CD4-positive, alpha-beta T cell (primary cell): Measurements from ENCODE around the gene GDPD5. TPM values are rescaled to one million over a fixed set of nuclear protein-coding genes. Genes with fewer than 3 reads are reported as not detected.

ENCODE experiments used
- ATAC-seq: fragments of 200-7000 bp; cut with Tn5 transposase; one replicate; pipeline ENCODE4 v1.10.0; 2022; ENCODE audit warnings: mild to moderate bottlenecking; ENCODE audit not compliant: poor library complexity
- CTCF ChIA-PET: fragments of 350-600 bp; sonication (Branson Sonifier 250); formaldehyde crosslinking; loops from one replicate; lab custom pipeline; 2021; ENCODE audit warnings: antibody characterized with exemption, inconsistent platforms; lab: Charles Lee
- POLR2A ChIA-PET: fragments of 350-600 bp; sonication (Branson Sonifier 250); formaldehyde crosslinking; loops from one replicate; lab custom pipeline; 2021; ENCODE audit warnings: antibody characterized with exemption, inconsistent platforms; lab: Charles Lee
- DNase-seq, 14 experiments: peaks; one replicate each; pipeline ENCODE4 v3.0.0-alpha.2; 2013 to 2020; ENCODE audit warnings: mixed read lengths in 2 of 14
- H3K27ac ChIP-seq, 2 donors: one replicate each; pipeline versions ENCODE4 v1.5.1 to v1.7.0; 2013; ENCODE audit warnings: low read length in 2 of 2, low read depth in 1 of 2, mild to moderate bottlenecking in 1 of 2
- H3K27me3 ChIP-seq, 2 experiments: 1 replicate in 1 of 2; 2 replicates in 1 of 2; pipeline versions ENCODE4 v1.6.1 to v1.7.0; 2013; ENCODE audit warnings: low read length in 2 of 2, control low read depth in 1 of 2, mild to moderate bottlenecking in 1 of 2, moderate library complexity in 1 of 2; ENCODE audit not compliant: insufficient read depth in 2 of 2, control insufficient read depth in 1 of 2
- H3K36me3 ChIP-seq: one replicate; pipeline ENCODE4 v1.6.1; 2013; ENCODE audit warnings: low read length, control low read depth; ENCODE audit not compliant: insufficient read depth
- H3K4me1 ChIP-seq: one replicate; pipeline ENCODE4 v1.6.1; 2013; ENCODE audit warnings: low read length, control low read depth; ENCODE audit not compliant: insufficient read depth
- H3K4me3 ChIP-seq: one replicate; pipeline ENCODE4 v1.5.1; 2013; ENCODE audit warnings: mild to moderate bottlenecking, low read length, moderate library complexity
- H3K9me3 ChIP-seq, 2 experiments: 1 replicate in 1 of 2; 2 replicates in 1 of 2; pipeline versions ENCODE4 v1.6.1 to v1.7.0; 2013; ENCODE audit warnings: low read length in 2 of 2, mild to moderate bottlenecking in 2 of 2, control low read depth in 1 of 2, moderate library complexity in 1 of 2; ENCODE audit not compliant: control insufficient read depth in 1 of 2, insufficient read depth in 1 of 2
- H3K27ac Mint-ChIP-seq: one replicate; pipeline ENCODE4 v1.8.0; 2020; ENCODE audit warnings: mixed read lengths
- H3K27me3 Mint-ChIP-seq: one replicate; pipeline ENCODE4 v1.8.0; 2021; ENCODE audit warnings: mixed read lengths
- H3K36me3 Mint-ChIP-seq: one replicate; pipeline ENCODE4 v1.8.0; 2021; ENCODE audit warnings: low read depth, mixed read lengths
- H3K4me1 Mint-ChIP-seq: one replicate; pipeline ENCODE4 v1.8.0; 2021; ENCODE audit warnings: low read depth, mixed read lengths
- H3K4me3 Mint-ChIP-seq: one replicate; pipeline ENCODE4 v1.8.0; 2020; ENCODE audit warnings: mild to moderate bottlenecking, mixed read lengths
- H3K9me3 Mint-ChIP-seq: one replicate; pipeline ENCODE4 v1.8.0; 2020; ENCODE audit warnings: mixed read lengths
- CTCF ChIP-seq: fragments of 200-600 bp; IDR thresholded peaks from one replicate; pipeline ENCODE4 v1.8.0; 2022; ENCODE audit warnings: antibody characterized with exemption, mild to moderate bottlenecking
- intact Hi-C, 2 experiments: fragments of 100-400 bp; cut with DNase I in 1 of 2; cut with micrococcal nuclease in 1 of 2; formaldehyde crosslinking; loops; one replicate each; pipeline versions ENCODE4 v1.15.1 to v1.9.0; 2023 to 2025; cut with DNase I, micrococcal nuclease
- total RNA-seq, 174 experiments: library from RNA in 2 of 174; stranded (reverse) in 2 of 174; gene quantifications; one replicate each; pipeline ENCODE4 v1.2.3 and lab custom pipeline; 2021 to 2026

The GDPD5 gene
- total RNA-seq, 2 experiments from 2014 or later: 91.6 to 101 TPM

- no peak overlapping the region for H3K4me3 Mint-ChIP-seq
- DNase-seq: no peak
- no peaks in the 10 kb centered on the region for H3K9me3 Mint-ChIP-seq
- Histone ChIP-seq H3K9me3 (no peaks in the 10 kb centered on the region), H3K4me1 (peaks cover under 1% of the 10 kb centered on the region), H3K36me3 (peaks cover 8% of the 10 kb centered on the region), H3K27me3 (no peaks in the 10 kb centered on the region), H3K27ac (no peak overlapping the region), H3K4me3 (no peak overlapping the region)
- H3K36me3 Mint-ChIP-seq: no peaks in the 10 kb centered on the region
- no peak for TF ChIP-seq CTCF
- H3K27ac Mint-ChIP-seq: no peak overlapping the region
- POLR2A ChIA-PET: interaction anchor here (0.6 kb wide), 1 partner anchor 1460 kb away, joined by 3 read pairs; no protein-coding TSS in a partner anchor
- CTCF ChIA-PET: no interaction called here
- intact Hi-C loops: no loop called here
- no peaks in the 10 kb centered on the region for H3K27me3 Mint-ChIP-seq
- H3K4me1 Mint-ChIP-seq: peaks cover 2% of the 10 kb centered on the region
- ATAC-seq: no peak
These were observed 55.8 kb downstream of the GDPD5 start for GRCh38 chr11:75469785-75470405.

- POLR2A ChIA-PET: no interaction called here
- H3K4me3 ChIP-seq: no peak overlapping the region
- Mint-ChIP-seq H3K36me3 (no peaks in the 10 kb centered on the region), H3K27ac (no peak overlapping the region), H3K4me3 (no peak overlapping the region), H3K9me3 (no peaks in the 10 kb centered on the region), H3K27me3 (no peaks in the 10 kb centered on the region), H3K4me1 (no peaks in the 10 kb centered on the region)
- CTCF ChIA-PET: no interaction called here
- DNase-seq (no peak), ATAC-seq (no peak)
- intact Hi-C loops: no loop called here
- no peaks in the 10 kb centered on the region for H3K9me3 ChIP-seq
- no peak for TF ChIP-seq CTCF
- no peaks in the 10 kb centered on the region for H3K27me3 ChIP-seq
- no peaks in the 10 kb centered on the region for H3K4me1 ChIP-seq
- peaks cover 5% of the 10 kb centered on the region for H3K36me3 ChIP-seq
- no peak overlapping the region for H3K27ac ChIP-seq
These were observed 57.0 kb downstream of the GDPD5 start for GRCh38 chr11:75468534-75469340.

- no peaks in the 10 kb centered on the region for H3K4me1 ChIP-seq
- Mint-ChIP-seq H3K4me1 (no peaks in the 10 kb centered on the region), H3K36me3 (no peaks in the 10 kb centered on the region), H3K4me3 (no peak overlapping the region), H3K9me3 (no peaks in the 10 kb centered on the region), H3K27me3 (no peaks in the 10 kb centered on the region), H3K27ac (no peak overlapping the region)
- ATAC-seq (no peak), DNase-seq (no peak)
- CTCF ChIA-PET: no interaction called here
- H3K27me3 ChIP-seq: no peaks in the 10 kb centered on the region
- H3K4me3 ChIP-seq: no peak overlapping the region
- intact Hi-C loops: no loop called here
- TF ChIP-seq CTCF: no peak
- POLR2A ChIA-PET: no interaction called here
- no peaks in the 10 kb centered on the region for H3K9me3 ChIP-seq
- H3K27ac ChIP-seq: no peak overlapping the region
- peaks cover 5% of the 10 kb centered on the region for H3K36me3 ChIP-seq
These were observed 57.9 kb downstream of the GDPD5 start for GRCh38 chr11:75467881-75468280.
